Stimulated activated CD4-positive, alpha-beta T cell treated with anti-CD3 and anti-CD28 coated beads, Interleukin-2, amount 100 ng/mL, for 24 hours (primary cell): ENCODE measurements around the gene CYP4F2.
A peak's percentile ranks its signal among the peaks of the same experiment; 100 is the strongest.
"Not testable (repeated sequence)": the region's sequence is repeated elsewhere in the genome, so short reads cannot be mapped to it uniquely, and the experiment has no call there.

Source experiments
- DNase-seq, 2 donors: peaks; one replicate each; pipeline ENCODE4 v3.0.0-alpha.2; 2020

The CYP4F2 gene

GRCh38 chr19:15900032-15900431 lies 2.2 kb upstream of the CYP4F2 start:
- not testable (repeated sequence) for DNase-seq

GRCh38 chr19:15899561-15899960 lies 1.7 kb upstream of the CYP4F2 start:
- DNase-seq = not testable (repeated sequence)

- DNase-seq = no peak
Observed at GRCh38 chr19:15897026-15897737, 692 bp downstream of the CYP4F2 start.

- DNase-seq = no peak
Observed at GRCh38 chr19:15895876-15896430, 1.9 kb downstream of the CYP4F2 start.

- DNase-seq = no peak
Observed at GRCh38 chr19:15894359-15894758, 3.5 kb downstream of the CYP4F2 start.

GRCh38 chr19:15893477-15893876 lies 4.4 kb downstream of the CYP4F2 start:
- DNase-seq = no peak

GRCh38 chr19:15892012-15892411 lies 5.9 kb downstream of the CYP4F2 start:
- DNase-seq = no peak

- DNase-seq = no peak
Observed at GRCh38 chr19:15891434-15891833, 6.4 kb downstream of the CYP4F2 start.

- not testable (repeated sequence) for DNase-seq
Observed at GRCh38 chr19:15889339-15889738, 8.5 kb downstream of the CYP4F2 start.

- no peak for DNase-seq
Observed at GRCh38 chr19:15885919-15886318, 12.0 kb downstream of the CYP4F2 start.

GRCh38 chr19:15885167-15885566 lies 12.7 kb downstream of the CYP4F2 start:
- no peak for DNase-seq

GRCh38 chr19:15883329-15883728 lies 14.5 kb downstream of the CYP4F2 start:
- not testable (repeated sequence) for DNase-seq

- no peak for DNase-seq
Observed at GRCh38 chr19:15874821-15875474, 22.9 kb downstream of the CYP4F2 start.

- not testable (repeated sequence) for DNase-seq
Observed at GRCh38 chr19:15873771-15874170, 24.1 kb downstream of the CYP4F2 start.

GRCh38 chr19:15871570-15871969 lies 26.3 kb downstream of the CYP4F2 start:
- peak in 1 of 2 donors; percentile 17 for DNase-seq

GRCh38 chr19:15869873-15870272 lies 28.0 kb downstream of the CYP4F2 start:
- DNase-seq = no peak

GRCh38 chr19:15869109-15869555 lies 28.7 kb downstream of the CYP4F2 start:
- DNase-seq = peak; percentile 25 to 37

- no peak for DNase-seq
Observed at GRCh38 chr19:15866636-15867035, 31.2 kb downstream of the CYP4F2 start.

GRCh38 chr19:15864824-15865223 lies 33.0 kb downstream of the CYP4F2 start:
- DNase-seq = no peak

GRCh38 chr19:15863272-15863671 lies 34.6 kb downstream of the CYP4F2 start:
- DNase-seq = no peak

GRCh38 chr19:15862444-15862843 lies 35.4 kb downstream of the CYP4F2 start:
- DNase-seq = no peak

GRCh38 chr19:15860522-15860921 lies 37.4 kb downstream of the CYP4F2 start:
- DNase-seq = no peak

- no peak for DNase-seq
Observed at GRCh38 chr19:15859187-15859586, 38.7 kb downstream of the CYP4F2 start.

GRCh38 chr19:15850385-15850784 lies 47.5 kb downstream of the CYP4F2 start:
- DNase-seq = no peak
